ES-I3 (cell line): ENCODE results near the gene SCN3A.

ENCODE experiments used
- H3K36me3 ChIP-seq: 2 replicates; pipeline ENCODE4 v1.6.1; 2013; ENCODE audit warnings: mild to moderate bottlenecking, low read length, control low read depth, moderate library complexity; ENCODE audit not compliant: insufficient read depth
- H3K4me1 ChIP-seq: 2 replicates; pipeline ENCODE4 v1.6.1; 2013; ENCODE audit warnings: mild to moderate bottlenecking, control low read depth, low read length; ENCODE audit not compliant: insufficient read depth
- H3K9ac ChIP-seq: 2 replicates; pipeline ENCODE4 v1.6.1; 2013; ENCODE audit warnings: low read depth, mild to moderate bottlenecking, low read length, moderate library complexity
- H3K9me3 ChIP-seq: 2 replicates; pipeline ENCODE4 v1.6.1; 2013; ENCODE audit warnings: mild to moderate bottlenecking, low read length, moderate library complexity; ENCODE audit not compliant: control insufficient read depth, insufficient read depth

Gene SCN3A

GRCh38 chr2:165203689-165204559 lies at the start of gene SCN3A:
TSS of gene SCN3A (minus strand) at chr2:165204050. CDS start at chr2:165176394, 27,656 bp downstream.
- H3K36me3 ChIP-seq: no peaks in the 10 kb centered on the region
- no peaks in the 10 kb centered on the region for H3K9me3 ChIP-seq
- H3K4me1 ChIP-seq: 0 out of 2 replicates have a peak, but pooled peaks cover 4% of the 10 kb centered on the region
- no peak within 1 kb of the TSS for H3K9ac ChIP-seq

- Histone ChIP-seq H3K9me3 (no peaks in the 10 kb centered on the region), H3K9ac (no peak overlapping the region), H3K36me3 (no peaks in the 10 kb centered on the region), H3K4me1 (no peaks in the 10 kb centered on the region)
Observed at GRCh38 chr2:165253178-165253577, 49.3 kb upstream of the SCN3A start.

- Histone ChIP-seq H3K9me3 (no peaks in the 10 kb centered on the region), H3K9ac (no peak overlapping the region), H3K36me3 (no peaks in the 10 kb centered on the region)
Observed at GRCh38 chr2:165251366-165251765, 47.5 kb upstream of the SCN3A start.

GRCh38 chr2:165248238-165248637 lies 44.4 kb upstream of the SCN3A start:
- Histone ChIP-seq H3K36me3 (no peaks in the 10 kb centered on the region), H3K9ac (no peak overlapping the region), H3K4me1 (no peaks in the 10 kb centered on the region), H3K9me3 (no peaks in the 10 kb centered on the region)

More at GRCh38 chr2:165251366-165251765, 47.5 kb upstream of the SCN3A start:
- no peaks in the 10 kb centered on the region for H3K4me1 ChIP-seq

GRCh38 chr2:165245081-165245793 lies 41.4 kb upstream of the SCN3A start:
- Histone ChIP-seq H3K36me3 (no peaks in the 10 kb centered on the region), H3K9ac (no peak overlapping the region), H3K4me1 (no peaks in the 10 kb centered on the region), H3K9me3 (no peaks in the 10 kb centered on the region)

GRCh38 chr2:165240916-165241315 lies 37.1 kb upstream of the SCN3A start:
- Histone ChIP-seq H3K9me3 (no peaks in the 10 kb centered on the region), H3K9ac (no peak overlapping the region), H3K36me3 (no peaks in the 10 kb centered on the region), H3K4me1 (no peaks in the 10 kb centered on the region)

GRCh38 chr2:165239856-165240515 lies 36.1 kb upstream of the SCN3A start:
- Histone ChIP-seq H3K4me1 (no peaks in the 10 kb centered on the region), H3K36me3 (no peaks in the 10 kb centered on the region), H3K9me3 (no peaks in the 10 kb centered on the region), H3K9ac (no peak overlapping the region)

GRCh38 chr2:165239230-165239629 lies 35.4 kb upstream of the SCN3A start, which contains the start of gene SCN2A:
TSS of gene SCN2A (plus strand) at chr2:165239414. CDS start at chr2:165295824, 56,410 bp downstream.
- H3K9ac ChIP-seq: no peak within 1 kb of the TSS
- H3K9me3 ChIP-seq: no peaks in the 10 kb centered on the region
- no peaks in the 10 kb centered on the region for H3K4me1 ChIP-seq
- no peaks in the 10 kb centered on the region for H3K36me3 ChIP-seq

- H3K36me3 ChIP-seq: no peaks in the 10 kb centered on the region
- no peaks in the 10 kb centered on the region for H3K4me1 ChIP-seq
- H3K9me3 ChIP-seq: no peaks in the 10 kb centered on the region
- no peak overlapping the region for H3K9ac ChIP-seq
Observed at GRCh38 chr2:165238295-165238694, 34.4 kb upstream of the SCN3A start.

GRCh38 chr2:165237056-165237455 lies 33.2 kb upstream of the SCN3A start:
- no peaks in the 10 kb centered on the region for H3K4me1 ChIP-seq
- no peaks in the 10 kb centered on the region for H3K9me3 ChIP-seq
- no peaks in the 10 kb centered on the region for H3K36me3 ChIP-seq
- H3K9ac ChIP-seq: no peak overlapping the region

- H3K9ac ChIP-seq: no peak overlapping the region
- peaks cover 1% of the 10 kb centered on the region; the same call in 1 of the 2 replicates for H3K4me1 ChIP-seq
- H3K36me3 ChIP-seq: no peaks in the 10 kb centered on the region
- no peaks in the 10 kb centered on the region for H3K9me3 ChIP-seq
Observed at GRCh38 chr2:165227571-165227970, 23.7 kb upstream of the SCN3A start.

- Histone ChIP-seq H3K36me3 (no peaks in the 10 kb centered on the region), H3K9ac (no peak overlapping the region), H3K9me3 (no peaks in the 10 kb centered on the region), H3K4me1 (peaks cover 5% of the 10 kb centered on the region; the same call in 1 of the 2 replicates)
Observed at GRCh38 chr2:165224941-165225340, 21.1 kb upstream of the SCN3A start.

GRCh38 chr2:165219481-165219880 lies 15.6 kb upstream of the SCN3A start:
- no peaks in the 10 kb centered on the region for H3K9me3 ChIP-seq
- no peaks in the 10 kb centered on the region for H3K36me3 ChIP-seq
- peaks cover 5% of the 10 kb centered on the region; the same call in 1 of the 2 replicates for H3K4me1 ChIP-seq
- H3K9ac ChIP-seq: no peak overlapping the region

GRCh38 chr2:165214093-165214492 lies 10.2 kb upstream of the SCN3A start:
- Histone ChIP-seq H3K36me3 (no peaks in the 10 kb centered on the region), H3K4me1 (no peaks in the 10 kb centered on the region; the same call in 1 of the 2 replicates), H3K9ac (no peak overlapping the region), H3K9me3 (no peaks in the 10 kb centered on the region)
